Upper lobe of left lung (tissue), 4 donors: ENCODE data around the gene CNTFR.

Source experiments
- EP300 ChIP-seq, 4 donors: sonication (generic); formaldehyde crosslinking; IDR thresholded peaks; one replicate each; pipeline ENCODE4 v1.5.1; 2017; ENCODE audit warnings: antibody characterized with exemption in 4 of 4, control low read depth in 2 of 4
- POLR2A ChIP-seq, 4 donors: fragments of 450-650 bp; IDR thresholded peaks; one replicate each; pipeline ENCODE4 v1.5.1; 2016 to 2017; ENCODE audit warnings: antibody characterized with exemption in 4 of 4, mild to moderate bottlenecking in 2 of 4
- POLR2AphosphoS5 ChIP-seq, 2 donors: sonication (generic); formaldehyde crosslinking; IDR thresholded peaks; one replicate each; pipeline ENCODE4 v1.5.1; 2017; ENCODE audit warnings: antibody characterized with exemption in 2 of 2
- TF ChIP-seq, protein P1 (sequence below), 6 experiments: fragments of 450-650 bp in 4 of 6; fragments of 200-600 bp in 2 of 6; sonication (generic) in 2 of 6; IDR thresholded peaks; one replicate each; pipeline ENCODE4 v1.5.1; 2016 to 2019; ENCODE audit warnings: antibody characterized with exemption in 6 of 6

DNA sequence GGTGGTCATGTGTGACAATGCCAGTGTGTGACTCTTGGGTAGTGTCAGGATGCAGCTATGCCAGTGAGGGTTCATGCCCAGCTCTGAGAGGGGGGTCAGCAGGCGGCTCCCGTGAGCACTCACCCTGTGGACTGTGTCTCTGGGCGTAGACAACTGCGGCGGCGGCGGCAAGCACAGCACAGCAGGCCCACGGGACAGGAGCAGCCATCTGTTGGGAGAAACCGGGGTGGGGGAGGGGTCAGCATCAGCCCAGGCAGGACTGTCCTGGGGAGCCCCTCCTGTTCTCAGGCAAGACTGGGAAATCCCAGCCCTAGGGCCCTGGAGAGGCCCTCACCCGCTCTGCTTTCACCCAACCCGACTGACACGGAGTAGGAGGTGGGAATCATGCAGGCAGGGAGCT lies 20.8 kb downstream of the CNTFR start:
- TF ChIP-seq, protein P1, sequence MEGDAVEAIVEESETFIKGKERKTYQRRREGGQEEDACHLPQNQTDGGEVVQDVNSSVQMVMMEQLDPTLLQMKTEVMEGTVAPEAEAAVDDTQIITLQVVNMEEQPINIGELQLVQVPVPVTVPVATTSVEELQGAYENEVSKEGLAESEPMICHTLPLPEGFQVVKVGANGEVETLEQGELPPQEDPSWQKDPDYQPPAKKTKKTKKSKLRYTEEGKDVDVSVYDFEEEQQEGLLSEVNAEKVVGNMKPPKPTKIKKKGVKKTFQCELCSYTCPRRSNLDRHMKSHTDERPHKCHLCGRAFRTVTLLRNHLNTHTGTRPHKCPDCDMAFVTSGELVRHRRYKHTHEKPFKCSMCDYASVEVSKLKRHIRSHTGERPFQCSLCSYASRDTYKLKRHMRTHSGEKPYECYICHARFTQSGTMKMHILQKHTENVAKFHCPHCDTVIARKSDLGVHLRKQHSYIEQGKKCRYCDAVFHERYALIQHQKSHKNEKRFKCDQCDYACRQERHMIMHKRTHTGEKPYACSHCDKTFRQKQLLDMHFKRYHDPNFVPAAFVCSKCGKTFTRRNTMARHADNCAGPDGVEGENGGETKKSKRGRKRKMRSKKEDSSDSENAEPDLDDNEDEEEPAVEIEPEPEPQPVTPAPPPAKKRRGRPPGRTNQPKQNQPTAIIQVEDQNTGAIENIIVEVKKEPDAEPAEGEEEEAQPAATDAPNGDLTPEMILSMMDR (IDR thresholded peaks at IDR 0.05) = no peak
- TF ChIP-seq POLR2A (IDR thresholded peaks at IDR 0.05) = no peak
- TF ChIP-seq POLR2AphosphoS5 (IDR thresholded peaks at IDR 0.05) = no peak
- TF ChIP-seq EP300 (IDR thresholded peaks at IDR 0.05) = no peak
